HG02973 (cell line): ENCODE data around the gene PI16.

ENCODE experiments used
- ATAC-seq: cut with Tn5 transposase; IDR thresholded peaks from one replicate; pipeline ENCODE4 v1.9.1; 2021; ENCODE audit warnings: moderate library complexity; ENCODE audit not compliant: unreplicated experiment

The PI16 gene, protein sequence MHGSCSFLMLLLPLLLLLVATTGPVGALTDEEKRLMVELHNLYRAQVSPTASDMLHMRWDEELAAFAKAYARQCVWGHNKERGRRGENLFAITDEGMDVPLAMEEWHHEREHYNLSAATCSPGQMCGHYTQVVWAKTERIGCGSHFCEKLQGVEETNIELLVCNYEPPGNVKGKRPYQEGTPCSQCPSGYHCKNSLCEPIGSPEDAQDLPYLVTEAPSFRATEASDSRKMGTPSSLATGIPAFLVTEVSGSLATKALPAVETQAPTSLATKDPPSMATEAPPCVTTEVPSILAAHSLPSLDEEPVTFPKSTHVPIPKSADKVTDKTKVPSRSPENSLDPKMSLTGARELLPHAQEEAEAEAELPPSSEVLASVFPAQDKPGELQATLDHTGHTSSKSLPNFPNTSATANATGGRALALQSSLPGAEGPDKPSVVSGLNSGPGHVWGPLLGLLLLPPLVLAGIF

DNA sequence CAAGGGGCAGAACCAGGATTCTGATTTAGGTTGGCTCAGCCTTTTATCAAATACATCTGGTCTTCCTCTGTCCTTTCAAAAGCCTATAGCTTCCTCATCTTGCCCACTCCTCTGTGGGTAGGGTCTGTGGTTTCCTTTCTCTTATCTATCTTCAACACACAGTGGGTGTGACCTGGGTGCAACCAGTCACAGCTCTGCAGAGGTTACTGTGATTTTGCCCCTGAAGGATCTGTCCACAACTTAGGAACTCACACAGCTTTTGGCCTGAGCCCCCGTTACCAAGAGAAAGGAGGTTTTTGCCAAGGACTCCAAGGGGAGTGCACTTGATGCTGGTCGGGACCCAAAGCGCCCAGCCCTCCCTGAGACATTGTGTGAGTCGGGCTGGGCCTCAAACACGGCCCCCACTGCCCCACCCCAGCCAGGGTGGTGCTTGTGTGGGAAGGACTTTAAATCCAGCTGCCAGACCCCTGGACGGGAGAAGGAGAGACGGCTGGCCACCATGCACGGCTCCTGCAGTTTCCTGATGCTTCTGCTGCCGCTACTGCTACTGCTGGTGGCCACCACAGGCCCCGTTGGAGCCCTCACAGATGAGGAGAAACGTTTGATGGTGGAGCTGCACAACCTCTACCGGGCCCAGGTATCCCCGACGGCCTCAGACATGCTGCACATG is at the start of gene PI16:
TSS of gene PI16 (plus strand) at position 477 of the 670 bp plus-strand sequence. CDS start at position 500, 23 bp downstream.
- no peak for ATAC-seq

DNA sequence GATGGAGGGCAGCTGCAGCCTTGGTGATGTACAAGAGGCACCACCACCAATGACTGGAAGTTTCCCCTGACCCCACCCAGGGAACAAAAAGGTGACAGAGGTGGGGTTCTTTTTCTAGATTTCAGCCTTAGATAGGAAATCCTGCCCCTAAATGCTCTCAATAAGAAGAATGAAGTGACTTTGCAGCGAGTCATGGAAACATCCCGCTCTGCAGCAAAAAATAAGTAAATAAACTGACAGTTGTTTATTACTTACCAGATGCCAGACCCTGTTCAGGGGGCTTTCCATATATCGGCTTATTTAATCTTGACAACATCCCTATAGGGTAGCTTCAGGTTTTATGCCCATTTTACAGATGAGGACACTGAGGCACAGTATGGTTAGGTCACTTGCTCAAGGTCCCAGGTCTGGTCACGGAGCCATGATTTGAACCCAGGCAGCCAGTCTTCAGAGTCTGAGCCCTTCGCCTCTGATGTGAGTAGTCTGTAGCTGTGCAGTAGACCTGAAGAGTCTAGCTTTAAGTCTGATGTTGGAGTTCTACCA is 49.6 kb upstream of the PI16 start:
- ATAC-seq: no peak

DNA sequence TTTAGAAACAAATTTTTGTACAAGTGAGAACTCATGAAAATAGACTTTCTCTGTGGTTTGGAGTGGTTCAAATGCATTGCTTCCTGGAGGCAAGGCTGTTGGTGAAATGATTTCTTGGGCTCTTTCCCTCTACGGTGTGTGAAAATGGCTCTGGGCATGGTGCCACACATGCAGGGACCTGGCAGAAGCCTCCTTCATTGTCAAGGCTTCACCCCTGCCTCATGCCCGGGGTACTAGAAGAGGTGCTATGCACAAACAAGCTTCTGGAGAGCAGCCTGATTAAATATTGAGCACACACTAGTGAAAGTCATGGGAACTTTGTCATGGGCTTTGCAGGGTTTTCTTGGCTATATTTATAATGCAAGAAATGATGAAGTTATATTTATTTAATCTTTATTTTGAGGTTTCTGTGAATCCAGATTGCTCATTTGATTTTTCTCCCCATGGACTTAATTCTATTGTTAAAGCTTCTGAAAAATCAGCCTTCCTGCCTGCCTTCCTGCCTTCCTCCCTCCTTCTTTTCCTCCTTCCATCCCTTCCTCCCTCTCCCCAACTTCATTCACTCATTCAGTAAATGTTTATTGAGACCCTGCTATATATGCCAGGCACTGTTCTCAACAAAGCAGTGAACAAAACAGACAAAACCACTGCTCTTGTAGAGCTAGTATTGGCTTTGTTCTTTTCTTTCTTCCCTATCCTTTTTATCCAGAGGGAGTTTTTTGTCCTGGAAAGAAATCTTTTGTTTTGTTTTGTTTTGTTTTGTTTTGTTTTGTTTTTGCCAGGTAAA is 47.8 kb upstream of the PI16 start:
- ATAC-seq: no peak

DNA sequence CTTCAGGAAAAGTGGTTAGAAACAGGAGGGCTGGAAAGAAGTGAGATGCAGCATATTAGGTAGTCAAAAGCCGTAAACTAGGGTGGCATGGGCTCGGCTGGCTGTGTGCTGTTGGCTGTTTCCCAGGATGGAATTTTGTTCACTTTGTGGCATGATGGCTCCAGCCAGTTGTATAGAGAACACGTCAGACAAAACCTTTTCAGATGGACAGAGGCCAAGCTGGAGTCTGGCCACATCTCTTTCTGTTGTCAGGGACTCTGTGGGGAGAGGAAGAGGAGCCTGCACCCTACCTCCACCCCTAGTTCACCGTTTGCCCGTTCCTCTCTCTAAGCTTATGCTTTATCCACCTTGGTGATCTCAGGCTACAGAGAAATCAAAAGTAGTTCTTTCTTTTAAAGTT is 46.8 kb upstream of the PI16 start:
- no peak for ATAC-seq

DNA sequence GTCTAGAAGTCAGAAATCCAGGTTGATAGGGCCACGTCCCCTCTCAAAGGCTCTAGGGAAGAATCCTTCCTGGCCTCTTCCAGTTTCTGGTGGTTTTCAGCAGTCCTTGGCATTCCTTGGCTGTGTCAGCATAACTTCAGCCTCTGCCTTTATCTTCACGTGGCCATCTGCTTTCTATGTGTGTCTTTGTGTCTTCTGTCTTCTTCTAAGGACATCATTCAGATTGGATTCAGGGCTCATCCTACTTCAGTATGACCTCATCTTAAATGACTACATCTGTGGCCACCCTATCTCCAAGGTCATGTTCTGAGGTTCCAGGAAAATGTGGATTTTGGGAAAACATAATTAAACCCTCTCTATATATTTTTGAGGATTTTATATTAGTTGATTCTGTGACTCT is 45.8 kb upstream of the PI16 start:
- no peak for ATAC-seq

DNA sequence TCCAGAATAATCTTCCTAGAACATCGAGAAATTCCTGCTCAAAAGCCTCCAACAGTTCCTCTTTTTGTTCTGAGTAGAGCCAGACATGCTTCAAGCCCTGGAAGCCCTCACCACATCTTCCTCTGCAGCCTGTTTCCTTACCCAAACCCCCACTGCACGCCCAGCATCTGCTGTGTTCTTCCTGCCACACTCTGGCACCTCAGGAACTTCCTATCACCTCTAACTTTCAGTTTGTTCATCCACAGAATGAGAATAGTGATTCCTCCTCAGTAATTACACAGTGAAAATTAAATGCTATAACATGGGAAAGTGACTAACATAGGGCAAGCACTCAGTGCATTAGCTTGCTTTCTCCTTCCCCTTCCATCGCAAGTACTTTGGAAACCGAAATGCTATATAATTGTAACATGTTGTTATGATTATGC is 42.5 kb upstream of the PI16 start:
- peak; percentile 23 for ATAC-seq

DNA sequence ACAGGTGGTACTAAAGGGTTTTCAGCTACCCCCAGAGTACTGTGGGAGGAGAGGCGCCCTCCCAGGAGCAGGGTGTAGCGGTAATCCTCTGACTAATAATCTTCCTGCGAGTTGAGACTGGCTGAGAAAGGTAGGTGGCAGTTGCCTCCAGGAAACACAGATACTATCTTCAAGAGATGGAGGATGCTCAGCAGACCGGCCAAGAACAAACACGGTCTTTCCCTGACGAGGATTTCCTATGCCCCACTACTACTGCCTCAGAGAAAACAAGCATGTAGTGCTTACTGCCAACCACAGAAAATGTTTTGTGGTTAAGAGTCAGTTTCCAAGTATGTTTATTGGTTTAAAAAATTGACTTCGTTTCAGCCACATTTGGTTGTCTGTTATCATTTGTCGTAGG is 42.0 kb upstream of the PI16 start:
- ATAC-seq: peak; percentile 78

DNA sequence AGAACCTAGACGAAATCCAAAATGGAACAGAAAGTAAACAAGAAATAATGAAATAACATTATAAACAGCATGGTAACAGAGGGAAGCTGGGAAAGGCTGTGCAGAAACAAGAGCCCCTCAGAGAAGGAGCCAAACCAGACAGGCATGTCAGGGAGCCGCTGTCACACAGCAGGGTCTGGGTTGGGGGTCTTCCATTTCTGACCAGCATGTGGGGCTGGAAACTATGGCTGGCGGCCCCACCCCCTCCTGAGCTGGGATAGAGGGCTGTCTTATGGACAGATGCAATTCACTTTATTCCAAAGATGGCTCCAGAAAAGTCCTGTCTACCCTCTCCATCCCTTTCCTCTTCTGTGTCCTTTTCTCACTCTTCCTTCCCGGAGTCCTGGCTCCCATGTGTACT is 41.5 kb upstream of the PI16 start:
- no peak for ATAC-seq

DNA sequence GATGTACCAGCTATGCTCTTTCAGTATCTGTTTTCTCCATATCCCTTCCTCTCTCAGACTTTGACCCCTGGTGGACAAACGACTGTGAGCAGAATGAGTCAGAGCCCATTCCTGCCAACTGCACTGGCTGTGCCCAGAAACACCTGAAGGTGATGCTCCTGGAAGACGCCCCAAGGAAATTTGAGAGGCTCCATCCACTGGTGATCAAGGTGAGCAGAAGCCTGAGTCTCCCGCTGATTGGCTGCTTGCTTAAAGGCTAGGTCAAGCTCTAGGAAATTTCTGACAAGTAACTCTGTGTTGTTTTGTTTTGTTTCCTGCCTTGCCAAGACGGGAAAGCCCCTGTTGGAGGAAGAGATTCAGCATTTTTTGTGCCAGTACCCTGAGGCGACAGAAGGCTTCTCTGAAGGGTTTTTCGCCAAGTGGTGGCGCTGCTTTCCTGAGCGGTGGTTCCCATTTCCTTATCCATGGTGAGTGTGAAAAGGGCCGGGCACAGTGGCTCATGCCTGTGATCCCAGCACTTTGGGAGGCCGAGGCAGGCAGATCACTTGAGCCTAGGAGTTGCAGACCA is 40.2 kb upstream of the PI16 start:
- ATAC-seq: no peak

DNA sequence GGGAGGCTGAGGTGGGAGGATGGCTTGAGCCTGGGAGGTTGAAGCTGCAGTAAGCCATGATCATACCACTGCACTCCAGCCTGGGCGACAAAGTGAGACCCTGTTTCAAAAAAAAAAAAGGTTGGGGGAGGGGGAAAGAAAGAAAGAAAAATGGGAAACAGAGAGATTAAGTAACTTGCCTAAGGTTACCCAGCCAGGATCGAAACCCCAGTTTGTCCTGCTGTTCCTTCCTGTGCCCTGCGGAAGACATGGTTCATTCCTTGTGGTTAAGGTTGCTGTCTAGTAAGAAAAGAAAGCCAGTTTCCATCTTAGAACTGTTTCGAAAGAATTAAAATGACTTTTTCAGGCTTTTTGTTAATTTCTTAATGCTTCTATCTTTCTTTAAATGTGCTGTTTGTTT is 38.9 kb upstream of the PI16 start:
- ATAC-seq: no peak

DNA sequence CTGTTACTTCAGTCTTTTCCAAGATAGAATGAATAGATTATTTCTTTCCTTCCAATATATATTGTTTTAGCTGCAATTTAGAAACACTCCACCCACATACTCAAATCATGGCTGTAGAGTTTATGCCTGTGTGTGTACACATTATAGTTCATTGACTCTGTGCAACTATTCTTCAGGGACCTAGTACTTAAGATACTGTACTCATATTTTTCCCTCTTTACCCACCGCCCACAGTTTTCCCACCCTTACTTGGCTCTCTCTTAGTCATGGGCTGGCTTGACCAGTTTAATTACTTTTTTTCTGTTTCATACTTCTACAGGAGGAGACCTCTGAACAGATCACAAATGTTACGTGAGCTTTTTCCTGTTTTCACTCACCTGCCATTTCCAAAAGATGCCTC is 38.4 kb upstream of the PI16 start:
- no peak for ATAC-seq

DNA sequence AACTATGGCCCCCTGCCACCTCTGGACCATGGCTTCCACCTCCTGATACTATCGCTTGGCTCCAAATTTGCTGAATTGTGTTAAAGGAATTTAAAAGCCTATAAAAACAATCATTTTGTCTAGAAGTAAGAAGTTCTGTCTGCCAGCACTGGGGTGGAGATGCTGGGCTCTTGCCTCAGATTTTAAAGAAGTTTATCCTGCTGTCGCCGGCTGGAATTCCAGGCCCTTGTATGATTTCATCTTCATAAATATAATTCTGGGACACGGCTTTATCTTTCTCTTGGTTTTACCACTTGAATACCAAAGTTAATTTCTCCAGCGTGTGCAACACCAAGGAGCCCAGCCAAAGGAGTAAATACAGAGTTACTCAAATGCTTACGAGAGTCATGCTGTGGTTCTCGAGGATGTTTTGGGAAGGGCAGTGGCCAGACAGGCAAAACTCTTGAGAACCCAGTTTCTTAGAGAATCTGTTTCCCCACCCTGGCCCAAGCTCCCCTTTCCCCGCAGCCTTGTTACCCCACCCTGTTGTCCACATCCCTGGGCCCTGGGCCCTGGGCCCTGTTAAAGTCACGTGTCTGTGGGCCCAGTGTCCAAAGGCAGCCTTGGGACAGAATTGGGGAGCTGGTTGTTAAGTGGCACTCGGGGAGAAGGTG is 36.9 kb upstream of the PI16 start:
- ATAC-seq: no peak

DNA sequence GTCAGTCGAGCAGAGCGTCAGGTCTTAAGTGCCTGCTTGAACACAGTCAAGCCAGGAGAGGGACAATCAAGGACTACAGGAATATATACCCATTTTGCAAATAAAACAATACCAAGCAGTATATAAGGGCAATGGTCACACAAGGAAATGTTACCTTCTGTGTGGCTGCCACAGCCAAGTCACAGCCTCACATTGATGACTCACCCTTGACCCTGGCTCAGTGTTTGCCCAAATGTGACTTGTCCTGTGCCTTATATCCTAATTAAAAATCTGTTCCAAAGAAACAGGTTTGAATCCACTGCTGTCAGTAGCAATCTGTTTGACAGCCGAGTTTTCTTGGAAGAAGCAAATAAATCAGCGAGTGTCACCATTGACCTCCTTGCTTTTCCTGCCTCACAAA is 34.5 kb upstream of the PI16 start:
- ATAC-seq: no peak

DNA sequence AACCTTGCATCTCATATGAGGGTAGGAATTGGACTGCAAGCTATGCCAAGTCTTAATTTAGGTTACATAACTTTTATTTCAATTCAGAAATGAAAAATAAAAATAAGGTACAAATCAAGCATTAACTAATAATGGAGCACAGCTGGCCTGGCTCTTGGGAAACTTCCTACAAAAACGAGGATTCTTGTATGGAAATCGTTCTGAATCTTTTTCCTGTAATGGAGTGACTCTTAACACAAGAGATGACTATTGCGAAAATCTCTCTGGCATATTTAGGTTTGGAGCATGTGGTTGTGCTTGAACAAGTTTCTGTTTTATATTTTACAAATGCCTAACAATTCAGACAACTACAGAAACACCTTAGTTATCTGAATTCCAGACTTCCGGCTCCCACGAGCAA is 34.0 kb upstream of the PI16 start:
- no peak for ATAC-seq

DNA sequence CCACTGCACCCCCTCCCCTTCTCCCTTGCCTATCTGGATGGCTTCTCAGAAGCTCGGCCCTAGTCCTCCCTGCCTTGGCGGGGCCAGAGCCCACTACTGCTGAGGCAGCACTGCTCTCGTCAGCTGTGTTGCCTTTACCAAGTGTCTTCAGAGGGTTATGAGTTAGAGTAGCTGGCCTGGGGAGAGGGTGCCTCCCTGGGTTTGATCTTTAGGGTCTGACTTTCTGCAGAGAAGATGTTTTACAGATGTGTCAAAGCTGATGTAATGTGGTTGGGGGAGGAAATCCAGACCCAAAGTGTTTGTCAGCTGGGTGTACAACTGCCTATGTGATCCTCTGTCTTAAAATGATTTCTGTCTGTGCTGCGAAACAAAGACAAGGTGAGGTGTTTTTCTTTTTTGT is 30.4 kb upstream of the PI16 start:
- ATAC-seq: no peak

DNA sequence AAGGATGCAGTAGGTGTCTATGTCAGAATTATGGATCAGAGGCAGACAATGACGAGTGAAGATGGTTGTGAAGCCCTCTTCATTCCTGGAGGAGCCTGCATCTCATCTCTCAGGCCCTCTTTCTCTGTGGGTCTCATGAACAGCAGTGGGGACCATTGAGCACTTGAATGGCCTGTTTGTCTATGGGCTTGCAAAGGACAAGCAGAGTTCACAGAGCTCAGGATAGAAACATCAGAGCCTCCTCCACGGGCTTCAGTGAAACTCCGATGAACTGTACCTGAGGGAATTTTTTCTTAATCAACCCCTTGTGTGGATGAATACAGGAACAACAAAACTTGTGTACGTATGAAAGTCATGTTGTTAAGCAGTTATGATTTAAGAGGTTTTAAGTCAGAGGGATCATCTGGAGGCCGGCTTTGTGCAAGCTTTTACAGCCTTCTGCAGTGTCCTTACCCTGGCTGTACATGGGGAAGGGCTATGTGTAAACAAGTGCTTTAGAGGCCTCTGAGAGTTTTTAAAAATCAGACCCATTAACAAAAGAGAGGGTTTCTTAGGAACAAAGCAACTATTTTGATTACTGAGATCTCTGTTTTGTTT is 29.7 kb upstream of the PI16 start:
- ATAC-seq: no peak

DNA sequence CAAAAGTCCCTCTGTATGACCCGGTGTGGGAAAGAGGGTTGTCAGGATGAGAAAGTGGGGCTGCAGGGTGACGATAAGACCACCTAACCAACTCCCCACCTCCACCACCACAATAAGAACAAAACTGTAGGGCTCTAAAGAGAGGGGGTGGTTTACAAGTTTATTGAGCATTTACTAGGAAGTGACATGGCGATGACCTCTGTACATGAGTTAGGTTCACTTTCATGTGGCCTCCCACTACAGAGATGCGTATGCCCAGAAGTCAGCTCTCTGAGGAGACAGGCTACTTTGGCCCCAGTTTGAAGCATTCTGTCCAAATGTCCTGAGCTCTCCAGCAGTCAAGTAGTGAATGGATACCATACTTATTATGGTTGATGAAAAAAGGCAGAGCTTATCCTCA is 28.7 kb upstream of the PI16 start:
- no peak for ATAC-seq

DNA sequence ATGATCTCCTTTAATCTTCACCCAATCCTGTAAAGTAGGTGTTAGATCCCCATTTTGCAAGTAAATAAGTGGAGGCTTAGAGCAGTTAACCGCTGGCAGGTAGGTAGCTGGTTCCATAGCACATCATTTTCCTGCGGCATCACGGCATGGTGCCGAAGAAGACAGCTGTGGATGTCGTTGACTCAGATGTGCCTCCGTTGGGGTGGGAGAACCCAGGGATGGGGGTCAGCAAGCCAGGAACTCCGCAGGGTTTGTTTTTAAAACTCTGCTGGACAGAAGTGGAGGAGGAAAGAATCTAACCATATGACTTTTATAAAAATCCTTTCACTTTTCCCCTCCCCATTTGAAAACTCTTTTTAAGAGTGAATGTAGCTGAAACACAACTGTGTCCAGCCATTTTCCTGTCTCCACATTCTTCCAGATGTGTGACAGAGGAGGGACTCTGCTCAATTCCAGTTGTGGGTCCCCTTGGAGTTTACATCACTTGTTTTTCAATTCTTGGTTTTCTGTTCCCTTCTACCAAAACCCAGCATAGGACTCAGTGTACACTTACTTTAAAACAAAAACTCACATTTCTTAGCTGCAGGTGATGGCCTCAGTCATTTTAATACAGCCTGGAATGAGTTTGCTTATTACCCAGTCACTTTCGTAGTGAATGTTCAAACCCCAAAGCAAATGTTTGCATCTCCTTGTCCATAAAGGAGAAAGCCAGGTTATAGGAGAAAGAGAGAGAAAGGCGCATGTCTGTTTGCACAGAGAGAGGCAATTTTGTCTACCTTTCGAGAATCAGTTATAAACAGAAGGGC is 27.6 kb upstream of the PI16 start:
- ATAC-seq: no peak
